ENCODE measurements around the gene KLHDC10. TPM values are rescaled to one million over a fixed set of nuclear protein-coding genes. Genes with fewer than 3 reads are reported as not detected.
A peak's percentile ranks its signal among the peaks of the same experiment; 100 is the strongest.

Gene KLHDC10
- total and polyA plus RNA-seq, 2 of the 13 experiments (the other 11 are each of a cell fraction or from before 2014, with no cell fraction given): 11.9 to 21.6 TPM

GRCh38 chr7:130146693-130147405 lies 76.5 kb downstream of the KLHDC10 start:
- Histone ChIP-seq H3K36me3 (replicated peaks in 1 of 2; ENCODE audit: control insufficient read depth in 1 of 2, insufficient read depth in 2 of 2, low read length in 2 of 2) (no peaks in the 10 kb centered on the region), H3K9ac (ENCODE audit: insufficient read depth, low read depth, low read length) (no peak overlapping the region), H3K27me3 (ENCODE audit: control insufficient read depth in 1 of 2, insufficient read depth in 2 of 2, low read length in 2 of 2) (no peaks in the 10 kb centered on the region), H3K9me3 (ENCODE audit: low read length) (no peaks in the 10 kb centered on the region), H3K79me2 (ENCODE audit: insufficient read depth, low read length) (no peaks in the 10 kb centered on the region), H3K27ac (ENCODE audit: extremely low read length, insufficient read depth, low read length) (peak overlapping the region; percentile 22), H4K20me1 (ENCODE audit: insufficient read depth, low read length) (no peaks in the 10 kb centered on the region), H2AFZ (ENCODE audit: low read length) (no peak overlapping the region), H3K4me3 (replicated peaks in 1 of 3; ENCODE audit: insufficient read depth in 1 of 3, low read depth in 2 of 3, low read length in 3 of 3) (no peak overlapping the region), H3K4me1 (ENCODE audit: insufficient read depth, low read length) (peaks cover 38% of the 10 kb centered on the region), H3K4me2 (ENCODE audit: low read depth, low read length) (no peak overlapping the region)
- DNase-seq (ENCODE audit: low spot score) (no peak), ATAC-seq (peak; percentile 29), FAIRE-seq (no peak)
- no TSS peak for BruUV-seq (replicated peaks)
- POLR2A ChIA-PET: interaction anchor here (0.6 to 1.1 kb wide), 2 partner anchors 58 to 911 kb away, joined by 3 to 4 read pairs; partner anchors contain the start of gene TMEM209
- 85% methylated on average over 8 of the region's 9 CpGs for WGBS (ENCODE audit: low lambda C conversion rate)
- TF ChIP-seq GTF2F1 (IDR thresholded peaks at IDR 0.05; ENCODE audit: low read length) (no peak), TEAD3 (CRISPR knock-in tag; optimal IDR thresholded peaks at IDR 0.05; ENCODE audit: borderline replicate concordance) (peak; percentile 8), ZNF609 (CRISPR knock-in tag; IDR thresholded peaks at IDR 0.05; ENCODE audit: borderline replicate concordance) (no peak), RXRB (CRISPR knock-in tag; IDR thresholded peaks at IDR 0.05; ENCODE audit: borderline replicate concordance) (peak; percentile 23; the same call in 1 of the 2 replicates), THRA (CRISPR knock-in tag; IDR thresholded peaks at IDR 0.05; ENCODE audit: borderline replicate concordance) (peak; percentile 60; the same call in 1 of the 2 replicates)
- intact Hi-C loops (cut with micrococcal nuclease; ENCODE audit: unreplicated experiment): no loop called here
- CTCF ChIA-PET (ENCODE audit: low intra/inter-chr PET ratio, low total read pairs): no interaction called here
- in situ Hi-C loops (cut with HindIII; ENCODE audit: extremely low pct_ligation_motif_present, low pct_unique_long_range_greater_than_20kb): no loop called here
